Osteocyte (in vitro differentiated cells): ENCODE results near the gene METTL2B. TPM values are rescaled to one million over a fixed set of nuclear protein-coding genes. Genes with fewer than 3 reads are reported as not detected.

Source experiments
- DNase-seq: peaks from one replicate; pipeline ENCODE4 v3.0.0; 2021; ENCODE audit warnings: mixed read lengths; ENCODE audit not compliant: unreplicated experiment; ENCODE audit errors: extremely low spot score
- H3K27ac Mint-ChIP-seq: one replicate; pipeline ENCODE4 v1.8.0; 2021; ENCODE audit warnings: mild to moderate bottlenecking, mixed read lengths; ENCODE audit not compliant: unreplicated experiment
- H3K27me3 Mint-ChIP-seq: one replicate; pipeline ENCODE4 v1.8.0; 2021; ENCODE audit warnings: mixed read lengths; ENCODE audit not compliant: unreplicated experiment
- H3K36me3 Mint-ChIP-seq: one replicate; pipeline ENCODE4 v1.8.0; 2021; ENCODE audit warnings: mixed read lengths; ENCODE audit not compliant: unreplicated experiment
- H3K4me1 Mint-ChIP-seq: one replicate; pipeline ENCODE4 v1.8.0; 2021; ENCODE audit warnings: mixed read lengths; ENCODE audit not compliant: unreplicated experiment
- H3K4me3 Mint-ChIP-seq: one replicate; pipeline ENCODE4 v1.8.0; 2021; ENCODE audit warnings: mild to moderate bottlenecking, moderate library complexity, mixed read lengths; ENCODE audit not compliant: unreplicated experiment
- H3K9me3 Mint-ChIP-seq: one replicate; pipeline ENCODE4 v1.8.0; 2021; ENCODE audit warnings: mixed read lengths; ENCODE audit not compliant: unreplicated experiment
- CTCF ChIP-seq: fragments of 200-600 bp; sonication (generic); IDR thresholded peaks from 2 replicates; pipeline ENCODE4 v1.5.0; 2021; ENCODE audit warnings: antibody characterized with exemption, mild to moderate bottlenecking, moderate library complexity
- total RNA-seq: library from RNA; stranded (reverse); gene quantifications from 2 replicates; pipeline ENCODE4 v1.2.1, GENCODE V29; 2021

The METTL2B gene
- total RNA-seq, 1 donor from 2014 or later = 33.2 TPM

DNA sequence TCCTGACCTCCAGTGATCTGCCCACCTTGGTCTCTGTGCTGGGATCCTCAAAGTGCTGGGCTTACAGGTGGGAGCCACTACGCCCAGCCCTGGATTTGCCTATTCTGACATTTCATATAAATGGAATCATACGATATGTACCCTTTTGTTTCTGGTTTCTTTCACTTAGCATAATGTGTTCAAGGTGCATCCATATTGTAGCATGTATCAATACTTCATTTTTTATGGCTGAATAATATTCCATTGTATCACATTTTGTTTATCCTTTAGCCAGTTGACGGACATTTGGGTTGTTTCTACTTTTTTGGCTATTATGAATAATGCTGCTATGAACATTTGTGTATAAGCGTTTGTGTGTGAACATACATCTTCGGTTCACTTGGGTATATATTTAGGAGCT is 25.6 kb upstream of the METTL2B start:
- no peak for DNase-seq
- Mint-ChIP-seq H3K36me3 (no peaks in the 10 kb centered on the region), H3K27ac (no peak overlapping the region), H3K4me3 (no peak overlapping the region), H3K9me3 (no peaks in the 10 kb centered on the region), H3K4me1 (peaks cover 17% of the 10 kb centered on the region), H3K27me3 (peaks cover 29% of the 10 kb centered on the region)
- TF ChIP-seq CTCF = no peak

GRCh38 chr7:128452552-128452951 is 24.0 kb upstream of the METTL2B start:
- no peak for TF ChIP-seq CTCF
- no peak overlapping the region for H3K27ac Mint-ChIP-seq
- H3K27me3 Mint-ChIP-seq = peaks cover 27% of the 10 kb centered on the region
- H3K4me1 Mint-ChIP-seq = peaks cover 27% of the 10 kb centered on the region
- no peaks in the 10 kb centered on the region for H3K36me3 Mint-ChIP-seq
- H3K4me3 Mint-ChIP-seq = no peak overlapping the region
- DNase-seq = no peak
- H3K9me3 Mint-ChIP-seq = no peaks in the 10 kb centered on the region

- peak overlapping the region; percentile 95 for H3K27ac Mint-ChIP-seq
- H3K9me3 Mint-ChIP-seq = no peaks in the 10 kb centered on the region
- peaks cover 30% of the 10 kb centered on the region for H3K4me1 Mint-ChIP-seq
- no peak for TF ChIP-seq CTCF
- no peak for DNase-seq
- H3K27me3 Mint-ChIP-seq = peaks cover 27% of the 10 kb centered on the region
- no peaks in the 10 kb centered on the region for H3K36me3 Mint-ChIP-seq
- H3K4me3 Mint-ChIP-seq = no peak overlapping the region
Observed at GRCh38 chr7:128453836-128454804, 22.4 kb upstream of the METTL2B start.

DNA sequence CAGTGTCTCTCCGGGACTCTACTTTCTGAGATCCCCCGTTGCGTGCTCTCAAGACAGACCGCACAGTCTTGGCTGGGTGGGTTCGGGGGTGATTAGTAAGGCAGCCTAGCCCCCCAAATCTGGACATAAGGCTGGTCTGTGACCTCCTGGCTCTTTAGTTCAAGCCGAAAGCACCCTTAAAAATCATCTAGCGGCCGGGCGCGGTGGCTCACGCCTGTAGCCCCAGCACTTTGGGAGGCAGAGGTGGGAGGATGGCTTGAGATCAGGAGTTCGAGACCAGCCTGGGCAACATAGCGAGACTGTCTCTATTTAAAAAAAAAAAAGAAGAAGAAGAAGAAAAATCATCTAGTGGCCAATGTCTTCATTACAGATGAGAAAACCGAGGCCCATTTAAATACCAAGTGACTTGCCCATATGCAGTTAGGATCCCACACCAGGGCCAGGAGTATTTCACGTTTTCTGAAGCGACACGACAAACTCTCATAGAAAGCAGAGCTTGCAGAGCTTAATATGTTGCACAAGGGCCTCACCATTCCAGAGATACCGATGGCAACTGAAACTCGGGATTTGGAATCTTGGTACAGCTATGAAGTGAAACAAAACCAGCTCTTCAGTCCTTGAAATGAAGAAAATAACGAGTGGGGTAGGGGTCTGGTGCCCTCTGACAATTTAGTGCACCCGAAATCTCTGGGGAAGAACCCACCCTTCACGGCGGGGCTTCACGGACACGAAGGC is 21.6 kb upstream of the METTL2B start:
- Mint-ChIP-seq H3K36me3 (no peaks in the 10 kb centered on the region), H3K4me1 (peaks cover 33% of the 10 kb centered on the region), H3K27ac (peak overlapping the region; percentile 95), H3K9me3 (no peaks in the 10 kb centered on the region), H3K27me3 (peaks cover 26% of the 10 kb centered on the region), H3K4me3 (peak overlapping the region; percentile 90)
- TF ChIP-seq CTCF = no peak
- DNase-seq = no peak
